GM21367 (cell line): ENCODE results near the gene EHD1.

Experiments
- ATAC-seq: cut with Tn5 transposase; IDR thresholded peaks from one replicate; pipeline ENCODE4 v1.9.1; 2021; ENCODE audit not compliant: unreplicated experiment

EHD1 gene

GRCh38 chr11:64802370-64803157, 75.9 kb downstream of the EHD1 start:
- ATAC-seq, result no peak
